ACC112 (cell line): ENCODE measurements around the gene CWC22.
"Not testable (repeated sequence)": the region's sequence is repeated elsewhere in the genome, so short reads cannot be mapped to it uniquely, and the experiment has no call there.

Source experiments
- H2AFZ ChIP-seq: fragments of 200-600 bp; sonication (generic); one replicate; pipeline ENCODE4 v1.6.0; 2017; ENCODE audit warnings: antibody characterized with exemption, low read length; ENCODE audit not compliant: unreplicated experiment
- H3K27ac ChIP-seq: fragments of 200-600 bp; sonication (generic); 2 replicates; pipeline ENCODE4 v1.5.1; 2014; ENCODE audit warnings: low read depth, mild to moderate bottlenecking, antibody characterized with exemption, low read length, moderate library complexity
- H3K27me3 ChIP-seq: fragments of 200-600 bp; sonication (generic); 2 replicates; pipeline ENCODE4 v1.6.1; 2014; ENCODE audit warnings: mild to moderate bottlenecking, antibody characterized with exemption, low read length, moderate library complexity, mixed read lengths; ENCODE audit not compliant: insufficient read depth
- H3K36me3 ChIP-seq: fragments of 200-600 bp; sonication (generic); 2 replicates; pipeline ENCODE4 v1.6.1; 2016; ENCODE audit warnings: mild to moderate bottlenecking, antibody characterized with exemption, low read length, moderate library complexity, mixed read lengths; ENCODE audit not compliant: insufficient read depth
- H3K4me1 ChIP-seq: fragments of 200-600 bp; sonication (generic); one replicate; pipeline ENCODE4 v1.6.1; 2016; ENCODE audit warnings: low read length, mixed read lengths; ENCODE audit not compliant: insufficient read depth, unreplicated experiment, control insufficient read depth
- H3K4me3 ChIP-seq: fragments of 200-600 bp; sonication (generic); 2 replicates; pipeline ENCODE4 v1.5.1; 2014; ENCODE audit warnings: mild to moderate bottlenecking, low read depth, low read length
- H3K79me2 ChIP-seq: fragments of 200-600 bp; sonication (generic); one replicate; pipeline ENCODE4 v1.6.0; 2016; ENCODE audit warnings: low read length; ENCODE audit not compliant: control insufficient read depth, unreplicated experiment, insufficient read depth

The CWC22 gene

DNA sequence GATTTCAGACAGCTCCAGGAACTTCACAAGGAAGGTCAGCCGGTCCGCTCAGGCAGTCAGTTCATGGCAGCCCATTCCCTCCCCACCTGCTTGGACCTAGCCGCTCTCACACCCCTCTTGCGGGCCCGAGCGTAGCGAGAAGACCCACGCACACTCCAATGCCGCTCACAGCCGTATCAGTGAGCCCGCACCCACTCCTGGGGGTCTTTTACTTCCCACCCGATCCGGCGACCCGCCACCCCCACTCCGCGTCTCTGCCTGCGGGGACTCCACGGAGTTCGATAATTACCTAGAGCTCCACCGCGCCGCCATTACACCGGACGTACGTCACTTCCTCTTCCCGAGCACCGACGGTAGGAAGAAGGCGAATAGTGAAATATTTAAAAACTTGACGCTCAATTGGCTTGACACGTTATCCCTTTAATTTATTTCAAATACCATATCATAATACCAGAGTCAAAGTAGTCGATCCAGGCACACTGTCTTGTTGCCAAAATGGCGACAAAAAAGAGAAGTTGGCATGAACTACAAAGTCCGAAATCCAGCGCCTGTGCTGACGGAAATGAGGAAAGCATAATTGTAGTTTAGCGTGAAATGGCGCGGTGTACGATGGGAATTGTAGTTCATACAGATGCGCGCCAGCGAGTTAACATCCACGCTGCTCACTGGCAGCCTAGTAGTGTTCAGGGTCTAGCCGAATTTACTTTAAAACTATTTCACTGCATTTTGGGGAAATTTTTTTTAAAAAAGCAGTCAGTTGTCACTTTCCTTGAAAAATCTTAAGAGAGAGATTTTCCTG lies at the start of gene CWC22:
TSS of gene CWC22 (minus strand) at position 517 of the 799 bp plus-strand sequence. CDS start 13,956 bp downstream, outside the sequence.
- H3K4me3 ChIP-seq = peak within 1 kb of the TSS; percentile 84
- H3K36me3 ChIP-seq = no peaks in the 10 kb centered on the region
- no peaks in the 10 kb centered on the region for H3K4me1 ChIP-seq
- H3K79me2 ChIP-seq = peaks cover 47% of the 10 kb centered on the region
- peak within 1 kb of the TSS; percentile 94 for H2AFZ ChIP-seq
- no peaks in the 10 kb centered on the region for H3K27me3 ChIP-seq
- H3K27ac ChIP-seq = peak within 1 kb of the TSS; percentile 92

DNA sequence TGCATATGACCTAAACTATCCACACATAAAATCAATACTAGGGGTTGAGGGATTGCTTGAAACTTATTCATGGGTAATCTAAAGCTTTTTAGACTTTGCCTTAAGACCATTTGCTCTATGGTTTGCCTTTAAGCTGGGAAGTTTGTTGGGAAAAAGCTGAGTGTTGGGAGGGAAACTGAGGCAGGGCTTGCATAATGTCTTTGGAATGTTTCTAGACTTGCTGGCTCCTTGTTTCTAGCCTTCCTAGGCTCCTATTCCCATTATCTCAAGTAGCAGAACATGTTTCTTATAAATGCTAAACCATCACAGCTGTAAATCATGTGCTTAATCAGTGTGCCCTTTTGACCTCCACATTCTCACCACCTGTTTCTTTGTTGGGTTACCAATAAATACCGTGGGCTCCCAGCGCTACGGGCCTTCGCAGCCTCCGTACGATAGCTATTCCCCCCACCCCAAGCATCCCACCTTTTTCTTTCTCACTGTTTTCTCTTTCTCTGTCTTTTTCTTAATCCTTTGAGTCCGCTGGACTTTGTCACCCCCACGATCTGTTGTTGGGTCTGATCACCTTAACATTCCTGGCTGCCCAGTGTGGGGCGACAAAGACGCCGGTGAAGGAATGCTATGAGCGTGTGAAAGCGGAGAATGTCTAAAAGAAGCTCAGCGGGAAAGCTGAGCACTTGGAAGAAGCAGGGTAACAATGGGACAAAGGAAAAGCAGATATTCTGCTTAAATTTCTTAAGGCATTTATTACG lies 49.4 kb upstream of the CWC22 start:
- H3K27me3 ChIP-seq = no peaks in the 10 kb centered on the region
- H3K4me3 ChIP-seq = no peak overlapping the region
- no peaks in the 10 kb centered on the region for H3K4me1 ChIP-seq
- no peak overlapping the region for H3K27ac ChIP-seq
- no peaks in the 10 kb centered on the region for H3K79me2 ChIP-seq
- no peak overlapping the region for H2AFZ ChIP-seq
- H3K36me3 ChIP-seq = no peaks in the 10 kb centered on the region

DNA sequence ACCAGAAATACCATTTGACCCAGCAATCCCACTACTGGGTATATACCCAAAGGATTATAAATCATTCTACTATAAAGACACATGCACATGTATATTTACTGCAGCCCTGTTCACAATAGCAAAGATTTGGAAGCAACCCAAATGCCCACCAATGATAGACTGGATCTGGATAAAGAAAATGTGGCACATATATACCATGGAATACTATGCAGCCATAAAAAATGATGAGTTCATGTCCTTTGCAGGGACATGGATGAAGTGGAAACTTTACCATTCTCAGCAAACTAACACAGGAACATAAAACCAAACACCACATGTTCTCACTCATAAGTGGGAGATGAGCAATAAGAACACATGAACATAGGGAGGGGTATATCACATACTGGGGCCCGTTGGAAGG lies 47.5 kb upstream of the CWC22 start:
- not testable (repeated sequence) for H3K4me1 ChIP-seq

DNA sequence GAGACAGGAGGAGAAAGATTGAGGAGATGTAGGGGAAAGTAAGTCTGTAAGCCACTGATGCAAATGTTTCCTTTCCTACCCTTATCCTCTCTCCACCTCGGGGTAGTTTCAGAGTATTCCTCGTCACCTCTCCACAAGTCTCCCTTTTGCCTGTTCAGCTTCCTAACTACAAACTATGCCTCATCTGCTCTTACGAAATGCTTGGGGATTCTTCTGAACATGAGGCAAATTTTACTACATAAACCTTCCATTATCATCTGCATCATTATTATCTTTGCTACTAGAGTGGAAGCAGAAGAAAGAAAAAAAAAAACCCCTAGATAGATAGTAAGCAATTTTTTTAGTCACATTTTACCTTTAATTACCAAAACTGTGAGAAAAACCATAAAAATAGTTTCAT lies 43.1 kb upstream of the CWC22 start:
- Histone ChIP-seq H3K27me3 (no peaks in the 10 kb centered on the region), H3K79me2 (no peaks in the 10 kb centered on the region), H2AFZ (no peak overlapping the region), H3K4me1 (peaks cover 17% of the 10 kb centered on the region), H3K27ac (no peak overlapping the region), H3K36me3 (no peaks in the 10 kb centered on the region), H3K4me3 (no peak overlapping the region)

More for the DNA sequence above, 47.5 kb upstream of the CWC22 start:
- H3K79me2 ChIP-seq, H3K4me3 ChIP-seq, H3K27ac ChIP-seq, H3K27me3 ChIP-seq, H3K36me3 ChIP-seq, H2AFZ ChIP-seq: not testable (repeated sequence)

GRCh38 chr2:180048251-180048650 lies 41.2 kb upstream of the CWC22 start:
- Histone ChIP-seq H3K36me3 (no peaks in the 10 kb centered on the region), H3K27me3 (no peaks in the 10 kb centered on the region), H3K27ac (no peak overlapping the region), H3K4me3 (no peak overlapping the region), H3K4me1 (peaks cover 17% of the 10 kb centered on the region), H3K79me2 (no peaks in the 10 kb centered on the region), H2AFZ (no peak overlapping the region)

- Histone ChIP-seq H3K79me2 (no peaks in the 10 kb centered on the region), H3K4me1 (peaks cover 17% of the 10 kb centered on the region), H3K27me3 (no peaks in the 10 kb centered on the region), H3K27ac (no peak overlapping the region; the same call in 1 of the 2 replicates), H2AFZ (no peak overlapping the region), H3K36me3 (no peaks in the 10 kb centered on the region), H3K4me3 (no peak overlapping the region)
Measured at GRCh38 chr2:180046776-180047175, 39.7 kb upstream of the CWC22 start.

- no peak overlapping the region for H3K4me3 ChIP-seq
- H3K79me2 ChIP-seq = no peaks in the 10 kb centered on the region
- H3K4me1 ChIP-seq = peaks cover 17% of the 10 kb centered on the region
- H3K27ac ChIP-seq = no peak overlapping the region
- no peaks in the 10 kb centered on the region for H3K27me3 ChIP-seq
- H3K36me3 ChIP-seq = no peaks in the 10 kb centered on the region
- no peak overlapping the region for H2AFZ ChIP-seq
Measured at GRCh38 chr2:180046202-180046601, 39.1 kb upstream of the CWC22 start.

- peaks cover 23% of the 10 kb centered on the region for H3K4me1 ChIP-seq
- H3K4me3 ChIP-seq = peak overlapping the region; percentile 25; the same call in 1 of the 2 replicates
- H3K79me2 ChIP-seq = no peaks in the 10 kb centered on the region
- H3K27ac ChIP-seq = peak overlapping the region; percentile 39
- H3K36me3 ChIP-seq = no peaks in the 10 kb centered on the region
- H3K27me3 ChIP-seq = no peaks in the 10 kb centered on the region
- H2AFZ ChIP-seq = no peak overlapping the region
Measured at GRCh38 chr2:180040146-180040925, 33.2 kb upstream of the CWC22 start.

- H3K79me2 ChIP-seq = no peaks in the 10 kb centered on the region
Measured at GRCh38 chr2:180038997-180039396, 31.9 kb upstream of the CWC22 start.

GRCh38 chr2:180033993-180034894 lies 27.1 kb upstream of the CWC22 start:
- Histone ChIP-seq H3K4me1 (peaks cover 5% of the 10 kb centered on the region), H3K79me2 (no peaks in the 10 kb centered on the region), H3K27ac (no peak overlapping the region), H3K4me3 (no peak overlapping the region), H3K27me3 (no peaks in the 10 kb centered on the region), H3K36me3 (no peaks in the 10 kb centered on the region), H2AFZ (no peak overlapping the region)

More at GRCh38 chr2:180038997-180039396, 31.9 kb upstream of the CWC22 start:
- Histone ChIP-seq H3K27ac (no peak overlapping the region), H3K36me3 (no peaks in the 10 kb centered on the region), H2AFZ (no peak overlapping the region), H3K4me1 (peaks cover 23% of the 10 kb centered on the region), H3K4me3 (no peak overlapping the region), H3K27me3 (no peaks in the 10 kb centered on the region)
